Limb (tissue), 2 donors: ENCODE data around the gene MXD1.
"Not testable (repeated sequence)": the region's sequence is repeated elsewhere in the genome, so short reads cannot be mapped to it uniquely, and the experiment has no call there.

Experiments
- DNase-seq, 2 donors: peaks; one replicate each; pipeline ENCODE4 v3.0.0-alpha.2; 2016; ENCODE audit errors: extremely low spot score in 2 of 2

The MXD1 gene, protein sequence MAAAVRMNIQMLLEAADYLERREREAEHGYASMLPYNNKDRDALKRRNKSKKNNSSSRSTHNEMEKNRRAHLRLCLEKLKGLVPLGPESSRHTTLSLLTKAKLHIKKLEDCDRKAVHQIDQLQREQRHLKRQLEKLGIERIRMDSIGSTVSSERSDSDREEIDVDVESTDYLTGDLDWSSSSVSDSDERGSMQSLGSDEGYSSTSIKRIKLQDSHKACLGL

GRCh38 chr2:69914950-69915945, at the start of gene MXD1:
MXD1 (plus strand) TSS chr2:69915109; CDS start chr2:69915331, 222 bp downstream.
- DNase-seq = no peak

DNA sequence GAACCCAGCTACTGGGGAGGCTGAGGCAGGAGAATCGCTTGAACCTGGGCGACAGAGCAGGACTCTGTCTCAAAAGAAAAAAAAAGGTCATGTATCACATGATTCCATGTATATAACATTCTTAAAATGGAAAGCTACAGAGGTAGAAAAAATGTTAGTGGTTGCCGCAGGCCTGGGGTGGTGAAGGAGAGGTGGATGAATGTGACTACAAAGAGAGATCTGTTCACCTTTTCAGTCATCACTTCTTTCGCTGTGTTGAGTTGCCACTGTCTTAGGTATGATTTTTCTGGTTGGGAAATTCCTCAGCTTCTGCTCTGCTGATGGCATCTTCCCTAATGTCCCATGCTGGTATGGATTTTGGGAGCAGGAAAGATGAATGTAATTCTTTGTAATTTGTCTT, 26.5 kb upstream of the MXD1 start:
- DNase-seq = no peak

- DNase-seq = no peak
Observed at GRCh38 chr2:69889302-69889701, 25.6 kb upstream of the MXD1 start.

DNA sequence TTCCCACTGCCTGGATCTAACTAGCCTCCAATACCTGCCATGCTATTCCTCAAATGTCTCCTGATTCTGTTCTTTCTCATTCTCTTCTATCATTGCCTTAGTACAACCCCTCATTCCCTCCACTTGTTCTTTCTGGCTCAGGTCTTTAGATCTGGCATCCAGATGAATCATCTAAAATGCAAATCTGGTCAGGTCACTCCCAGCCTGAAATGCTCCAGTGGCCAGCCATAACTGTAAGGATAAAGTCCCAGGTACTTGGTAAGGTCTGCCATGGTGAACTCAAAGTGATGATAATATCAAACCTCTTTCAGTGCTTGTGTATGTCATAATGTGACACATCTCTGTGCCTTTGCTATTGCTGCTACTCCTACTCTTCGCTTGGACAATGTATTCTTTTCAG, 24.0 kb upstream of the MXD1 start:
- DNase-seq = no peak

- not testable (repeated sequence) for DNase-seq
Observed at GRCh38 chr2:69892838-69893424, 22.0 kb upstream of the MXD1 start.

DNA sequence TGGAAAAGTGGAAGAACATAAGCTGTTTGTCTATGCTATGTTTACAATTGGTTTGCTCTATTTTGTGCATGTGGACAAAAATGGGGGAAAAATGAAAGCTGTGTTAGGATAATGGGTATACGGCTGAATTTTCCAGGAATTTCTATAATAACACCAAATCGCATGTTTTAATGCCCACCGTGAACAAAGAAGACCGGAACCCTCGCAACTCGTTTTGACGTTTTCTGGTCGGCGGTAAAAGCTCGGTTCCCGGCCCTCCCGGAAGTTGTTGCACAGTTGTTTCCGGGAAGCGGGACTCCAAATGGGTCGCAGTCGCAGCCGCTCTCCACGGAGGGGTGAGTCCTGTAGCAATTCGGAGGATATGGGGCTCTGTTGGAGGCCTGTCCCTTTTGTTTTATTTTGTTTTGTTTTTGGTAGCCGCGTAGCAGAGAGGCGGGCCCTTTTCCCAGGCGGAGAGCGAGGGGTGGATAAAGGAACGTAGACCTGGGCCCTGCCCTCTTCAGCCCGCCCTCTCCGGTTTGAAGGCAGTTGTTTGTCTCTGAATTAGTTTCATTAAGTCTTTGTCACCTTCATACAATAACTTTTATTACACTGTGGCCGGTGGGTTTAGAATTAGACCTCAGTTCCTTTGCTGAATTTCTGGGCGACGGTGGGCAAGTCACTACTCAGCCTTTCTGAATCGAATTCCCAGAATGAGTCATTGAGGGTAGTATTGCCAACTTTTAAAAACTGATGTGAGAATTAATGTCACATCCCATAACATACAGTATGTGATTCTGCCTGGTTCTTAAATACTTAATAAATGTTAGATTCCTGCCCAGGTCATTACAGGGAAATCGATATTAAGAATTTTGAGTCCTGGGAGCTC, 21.0 kb upstream of the MXD1 start, which contains the start of gene SNRNP27:
TSS of gene SNRNP27 (plus strand) at position 273 of the 868 bp plus-strand sequence. CDS start at position 302, 29 bp downstream.
- DNase-seq = peak; percentile 84 to 91

GRCh38 chr2:69894737-69895136, 20.2 kb upstream of the MXD1 start:
- DNase-seq = not testable (repeated sequence)

DNA sequence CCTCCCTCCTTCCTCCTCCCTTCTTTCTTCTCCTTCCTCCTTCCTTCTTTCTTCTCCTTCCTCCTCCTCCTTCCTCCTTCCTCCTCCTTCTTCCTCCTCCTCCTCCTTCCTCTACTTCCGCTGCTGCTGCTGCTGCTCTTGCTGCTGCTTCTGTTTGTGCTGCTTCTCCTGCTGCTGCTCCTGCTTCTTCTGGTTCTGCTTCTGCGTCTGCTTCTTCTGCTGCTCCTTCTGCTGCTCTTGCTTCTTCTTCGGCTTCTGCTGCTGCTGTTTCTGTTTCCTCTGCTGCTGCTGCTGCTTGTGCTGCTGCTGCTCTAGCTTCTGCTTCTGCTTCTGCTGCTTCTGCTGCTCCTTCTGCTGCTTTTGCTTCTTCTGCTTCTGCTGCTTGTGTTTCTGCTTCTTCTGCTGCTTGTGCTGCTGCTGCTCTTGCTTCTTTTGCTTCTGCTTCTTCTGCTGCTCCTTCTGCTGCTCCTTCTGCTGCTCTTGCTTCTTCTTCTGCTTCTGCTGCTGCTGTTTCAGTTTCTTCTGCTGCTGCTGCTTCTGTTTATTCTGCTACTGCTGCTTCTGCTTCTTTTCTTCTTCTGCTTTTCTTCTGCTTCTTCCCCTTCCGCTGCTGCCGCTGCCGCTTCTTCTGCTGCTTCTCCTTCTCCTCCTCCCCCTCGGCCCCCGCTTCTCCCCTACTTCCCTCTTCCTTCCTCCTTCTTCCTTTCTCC, 12.5 kb upstream of the MXD1 start:
- no peak for DNase-seq

GRCh38 chr2:69907216-69907615, 7.7 kb upstream of the MXD1 start:
- DNase-seq = no peak

DNA sequence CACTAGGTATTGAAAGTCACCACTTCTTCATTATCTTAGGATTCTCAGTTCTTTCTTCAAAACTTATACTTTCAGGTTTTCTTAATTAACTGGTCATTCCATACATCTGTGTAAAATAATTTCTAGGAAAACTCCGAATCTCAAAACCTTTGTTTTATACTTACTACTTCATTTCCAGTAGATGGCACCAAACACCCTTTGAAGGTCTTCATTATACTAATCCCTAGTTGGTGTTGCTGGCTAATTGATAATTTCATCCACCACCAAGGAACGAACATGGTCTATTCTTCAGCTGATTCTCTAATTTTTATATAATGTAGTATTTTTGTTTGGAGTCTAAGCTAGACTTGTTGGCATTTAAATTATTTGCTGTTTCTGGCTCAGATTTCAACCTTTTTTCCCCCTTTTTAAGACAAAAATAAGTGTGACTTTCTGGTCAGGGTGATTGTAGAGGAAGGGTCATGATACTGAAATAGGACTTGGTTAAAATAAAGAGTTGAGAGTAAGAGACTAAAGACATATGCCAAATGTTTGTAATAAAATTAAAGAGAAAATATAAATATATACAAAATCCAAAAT, 2.8 kb upstream of the MXD1 start:
- peak in 1 of 2 donors; percentile 72 for DNase-seq

- peak; percentile 99 to 100 for DNase-seq
Observed at GRCh38 chr2:69914164-69914949, 552 bp upstream of the MXD1 start.

GRCh38 chr2:69916106-69916505, 1.2 kb downstream of the MXD1 start:
- no peak for DNase-seq

- DNase-seq = no peak
Observed at GRCh38 chr2:69917852-69918251, 2.9 kb downstream of the MXD1 start.

GRCh38 chr2:69918401-69918800, 3.5 kb downstream of the MXD1 start:
- no peak for DNase-seq

GRCh38 chr2:69923116-69923515, 8.2 kb downstream of the MXD1 start:
- no peak for DNase-seq

GRCh38 chr2:69926849-69927515, 12.1 kb downstream of the MXD1 start:
- no peak for DNase-seq

GRCh38 chr2:69931832-69932595, 17.1 kb downstream of the MXD1 start:
- no peak for DNase-seq

DNA sequence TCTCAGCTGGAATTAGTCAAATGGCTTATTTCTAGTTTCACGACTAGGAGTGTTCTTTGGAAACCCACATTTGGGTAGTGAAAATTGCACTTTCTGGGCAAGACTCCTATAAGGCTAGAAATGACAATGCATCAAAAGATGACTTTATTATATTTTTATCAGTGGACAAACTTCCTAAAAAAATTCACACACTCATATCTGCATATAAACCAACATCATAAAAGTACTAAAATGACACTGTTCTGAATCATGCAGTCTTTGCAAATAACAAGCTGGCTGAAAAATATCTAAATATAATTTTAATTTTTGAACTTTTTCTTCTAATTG, 17.6 kb downstream of the MXD1 start:
- no peak for DNase-seq
